C4-2B (cell line): ENCODE measurements around the gene MIGA1.

ENCODE experiments used
- H3K27ac ChIP-seq: fragments of 450-650 bp; 2 replicates; pipeline ENCODE4 v1.5.1; 2017
- ZFX ChIP-seq: fragments of 450-650 bp; IDR thresholded peaks from 2 replicates; pipeline ENCODE4 v1.6.1; 2017
- TF ChIP-seq, protein P1 (sequence below): fragments of 450-650 bp; conservative IDR thresholded peaks from 2 replicates; pipeline ENCODE4 v1.5.1; 2017; ENCODE audit warnings: mild to moderate bottlenecking

Gene MIGA1

DNA sequence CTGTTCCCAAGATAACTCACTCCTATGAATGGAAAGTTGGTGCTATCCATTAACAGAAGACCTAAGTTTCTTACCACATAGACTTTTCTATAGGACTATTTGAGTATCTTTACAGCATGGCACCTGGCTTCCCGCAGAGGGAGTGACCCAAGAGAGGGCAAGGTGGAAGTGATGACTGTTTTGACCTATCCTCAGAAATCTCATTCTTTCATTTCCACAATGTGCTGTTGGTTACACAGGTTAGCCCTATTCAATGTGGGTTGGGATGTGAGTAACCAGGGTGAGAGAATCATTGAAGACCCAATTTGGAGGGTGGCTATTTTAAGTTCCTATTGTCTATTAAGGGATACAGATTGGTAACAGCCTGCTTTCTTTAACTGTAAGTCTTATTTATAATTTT lies 70.6 kb downstream of the MIGA1 start:
- H3K27ac ChIP-seq: no peak overlapping the region
- no peak for TF ChIP-seq ZFX
- TF ChIP-seq, protein P1, sequence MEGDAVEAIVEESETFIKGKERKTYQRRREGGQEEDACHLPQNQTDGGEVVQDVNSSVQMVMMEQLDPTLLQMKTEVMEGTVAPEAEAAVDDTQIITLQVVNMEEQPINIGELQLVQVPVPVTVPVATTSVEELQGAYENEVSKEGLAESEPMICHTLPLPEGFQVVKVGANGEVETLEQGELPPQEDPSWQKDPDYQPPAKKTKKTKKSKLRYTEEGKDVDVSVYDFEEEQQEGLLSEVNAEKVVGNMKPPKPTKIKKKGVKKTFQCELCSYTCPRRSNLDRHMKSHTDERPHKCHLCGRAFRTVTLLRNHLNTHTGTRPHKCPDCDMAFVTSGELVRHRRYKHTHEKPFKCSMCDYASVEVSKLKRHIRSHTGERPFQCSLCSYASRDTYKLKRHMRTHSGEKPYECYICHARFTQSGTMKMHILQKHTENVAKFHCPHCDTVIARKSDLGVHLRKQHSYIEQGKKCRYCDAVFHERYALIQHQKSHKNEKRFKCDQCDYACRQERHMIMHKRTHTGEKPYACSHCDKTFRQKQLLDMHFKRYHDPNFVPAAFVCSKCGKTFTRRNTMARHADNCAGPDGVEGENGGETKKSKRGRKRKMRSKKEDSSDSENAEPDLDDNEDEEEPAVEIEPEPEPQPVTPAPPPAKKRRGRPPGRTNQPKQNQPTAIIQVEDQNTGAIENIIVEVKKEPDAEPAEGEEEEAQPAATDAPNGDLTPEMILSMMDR: no peak

- H3K27ac ChIP-seq: no peak overlapping the region
Measured at GRCh38 chr1:77857552-77857951, 78.1 kb downstream of the MIGA1 start.

GRCh38 chr1:77858725-77859124 lies 79.3 kb downstream of the MIGA1 start:
- TF ChIP-seq, protein P1: no peak
- TF ChIP-seq ZFX: no peak

More at GRCh38 chr1:77857552-77857951, 78.1 kb downstream of the MIGA1 start:
- TF ChIP-seq ZFX: no peak
- TF ChIP-seq, protein P1: no peak

DNA sequence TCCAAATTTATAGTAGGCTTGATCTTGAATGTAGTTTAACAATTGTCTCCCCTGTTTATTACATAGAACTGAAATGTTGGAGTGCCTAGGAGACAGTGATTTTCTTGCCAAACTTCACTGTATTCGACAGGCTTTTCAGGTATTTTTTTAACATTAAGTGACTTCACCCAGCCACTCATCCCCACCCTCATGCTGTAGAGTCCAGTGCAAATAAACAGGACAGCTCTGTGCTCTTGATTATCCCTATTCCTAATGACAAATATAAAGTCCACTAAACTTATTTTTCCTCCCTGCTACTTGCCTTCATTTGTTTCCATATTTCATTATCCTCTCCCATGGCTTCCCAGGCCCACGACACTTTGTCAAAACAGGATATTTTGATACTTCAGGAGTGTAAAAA lies 79.8 kb downstream of the MIGA1 start:
- TF ChIP-seq, protein P1: no peak
- no peak for TF ChIP-seq ZFX
- no peak overlapping the region for H3K27ac ChIP-seq

More at GRCh38 chr1:77858725-77859124, 79.3 kb downstream of the MIGA1 start:
- H3K27ac ChIP-seq: no peak overlapping the region

GRCh38 chr1:77866296-77866695 lies 86.8 kb downstream of the MIGA1 start:
- TF ChIP-seq, protein P1: no peak
- no peak for TF ChIP-seq ZFX
- no peak overlapping the region for H3K27ac ChIP-seq

GRCh38 chr1:77872645-77873044 lies 93.2 kb downstream of the MIGA1 start:
- H3K27ac ChIP-seq: no peak overlapping the region
- TF ChIP-seq, protein P1: no peak
- TF ChIP-seq ZFX: no peak

DNA sequence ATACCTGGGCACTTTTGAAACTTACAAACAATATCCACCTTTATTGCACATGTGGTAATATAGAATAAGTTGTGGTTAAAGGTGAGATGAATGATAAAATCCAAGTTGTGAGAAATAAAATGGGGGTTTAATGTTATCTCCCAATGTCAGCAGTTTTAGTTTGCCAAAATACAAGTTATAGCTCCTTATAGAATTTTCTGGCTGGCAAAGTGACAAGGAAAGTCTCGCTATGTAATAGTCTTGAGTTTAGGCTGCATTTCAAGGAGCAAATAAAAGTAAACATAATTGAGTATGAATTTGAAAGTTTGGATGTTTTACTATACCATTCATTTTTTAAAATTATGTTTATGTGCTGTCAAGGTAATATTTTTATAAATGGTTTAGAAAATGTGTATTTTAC lies 94.0 kb downstream of the MIGA1 start:
- no peak for TF ChIP-seq ZFX
- TF ChIP-seq, protein P1: no peak
- H3K27ac ChIP-seq: no peak overlapping the region
